HepG2 (cell line): ENCODE data around the gene ACAP1.

Experiments used
- ASH2L ChIP-seq: fragments of 300-600, 200-600 bp; sonication (generic); IDR thresholded peaks from 2 replicates; pipeline ENCODE4 v1.7.0; 2017; ENCODE audit warnings: low read depth, mild to moderate bottlenecking, moderate library complexity, mixed read lengths, low read length; ENCODE audit not compliant: insufficient read length
- CEBPB ChIP-seq: IDR thresholded peaks from 2 replicates; pipeline ENCODE4 v1.6.1; 2011; ENCODE audit warnings: low read depth, low read length, improper control_type of control experiment, borderline replicate concordance
- CHD2 ChIP-seq: IDR thresholded peaks from 2 replicates; pipeline ENCODE4 v1.6.1; 2011; ENCODE audit warnings: low read depth, low read length, improper control_type of control experiment
- EP300 ChIP-seq, 3 experiments: sonication (generic) in 1 of 3; formaldehyde crosslinking in 1 of 3; IDR thresholded peaks; 2 replicates each; pipeline versions ENCODE4 v1.5.1 to v1.6.1; 2011 to 2020; ENCODE audit warnings: low read depth in 2 of 3, low read length in 2 of 3, borderline replicate concordance in 1 of 3, improper control_type of control experiment in 1 of 3, mild to moderate bottlenecking in 1 of 3, missing genetic modification reagents in 1 of 3, moderate library complexity in 1 of 3
- HOXA7 ChIP-seq: sonication (generic); formaldehyde crosslinking; IDR thresholded peaks from 2 replicates; pipeline ENCODE4 v1.8.1; 2022; ENCODE audit warnings: mild to moderate bottlenecking, missing genetic modification reagents, moderate library complexity
- POLR2AphosphoS2 ChIP-seq: IDR thresholded peaks from 2 replicates; pipeline ENCODE4 v1.6.1; 2011; ENCODE audit warnings: low read depth, low read length, improper control_type of control experiment
- POLR2AphosphoS5 ChIP-seq: IDR thresholded peaks from 2 replicates; pipeline ENCODE4 v1.6.1; 2012; ENCODE audit warnings: low read depth, low read length
- RELA ChIP-seq: sonication (generic); formaldehyde crosslinking; IDR thresholded peaks from 2 replicates; pipeline ENCODE4 v1.4.0; 2020; ENCODE audit warnings: missing genetic modification reagents
- SRF ChIP-seq: IDR thresholded peaks from 2 replicates; pipeline ENCODE4 v1.6.1; 2011; ENCODE audit warnings: mild to moderate bottlenecking, low read depth, low read length, moderate library complexity
- TARDBP ChIP-seq: sonication (generic); formaldehyde crosslinking; IDR thresholded peaks from 2 replicates; pipeline ENCODE4 v1.8.0; 2022; ENCODE audit warnings: mild to moderate bottlenecking, missing genetic modification reagents
- ZBTB38 ChIP-seq: sonication (generic); formaldehyde crosslinking; IDR thresholded peaks from 2 replicates; pipeline ENCODE4 v1.5.1; 2020; ENCODE audit warnings: mild to moderate bottlenecking, missing genetic modification reagents
- ZNF792 ChIP-seq: IDR thresholded peaks from 2 replicates; pipeline ENCODE4 v1.6.1; 2016
- TF ChIP-seq, protein P1 (sequence below): IDR thresholded peaks from 2 replicates; pipeline ENCODE4 v1.4.0; 2020; ENCODE audit warnings: mild to moderate bottlenecking, missing genetic modification reagents

DNA sequence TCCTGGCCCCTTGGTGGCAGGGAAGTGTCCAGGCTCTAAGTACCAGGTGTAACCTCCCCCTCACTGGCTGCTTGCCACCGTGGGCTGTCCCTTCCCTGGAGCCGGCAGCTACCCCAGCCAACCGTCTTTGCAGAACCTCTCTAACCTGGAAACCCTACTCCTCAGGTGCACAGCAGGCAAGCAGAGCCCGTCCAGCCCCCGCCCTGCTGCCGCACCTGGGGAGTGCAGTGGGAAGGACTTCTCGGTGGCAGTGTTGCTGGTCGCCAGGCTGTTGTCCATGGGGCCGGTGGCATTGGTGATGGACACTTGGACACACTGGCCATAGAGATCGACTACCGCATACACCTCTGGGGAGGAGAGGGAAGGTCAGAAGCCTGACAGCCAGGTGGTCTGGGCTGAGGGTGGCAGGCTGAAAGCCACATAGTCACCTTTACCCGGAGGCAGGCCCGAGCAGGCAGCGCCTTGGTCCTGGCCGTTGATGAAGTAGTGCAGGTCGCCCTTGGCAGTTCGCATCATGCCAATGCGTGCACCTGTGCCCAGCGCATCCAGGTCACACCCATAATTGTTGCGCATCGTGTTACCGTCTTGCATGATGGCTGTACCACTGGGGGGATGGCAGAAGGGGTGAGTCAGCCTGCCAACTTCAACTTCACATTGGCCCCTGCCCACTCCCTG lies 13.7 kb upstream of the ACAP1 start:
- TF ChIP-seq RELA (CRISPR knock-in tag) (no peak), CHD2 (no peak), ZBTB38 (CRISPR knock-in tag) (no peak), EP300 (IDR thresholded peaks at IDR 0.05; ENCODE audit: low read depth in 2 of 2, low read length in 2 of 2) (no peak), EP300 (CRISPR knock-in tag; IDR thresholded peaks at IDR 0.05; ENCODE audit: borderline replicate concordance) (no peak), CEBPB (no peak), POLR2AphosphoS2 (no peak), SRF (no peak), ASH2L (no peak), POLR2AphosphoS5 (no peak), ZNF792 (CRISPR knock-in tag) (no peak), HOXA7 (no peak), TARDBP (no peak)
- TF ChIP-seq, protein P1, sequence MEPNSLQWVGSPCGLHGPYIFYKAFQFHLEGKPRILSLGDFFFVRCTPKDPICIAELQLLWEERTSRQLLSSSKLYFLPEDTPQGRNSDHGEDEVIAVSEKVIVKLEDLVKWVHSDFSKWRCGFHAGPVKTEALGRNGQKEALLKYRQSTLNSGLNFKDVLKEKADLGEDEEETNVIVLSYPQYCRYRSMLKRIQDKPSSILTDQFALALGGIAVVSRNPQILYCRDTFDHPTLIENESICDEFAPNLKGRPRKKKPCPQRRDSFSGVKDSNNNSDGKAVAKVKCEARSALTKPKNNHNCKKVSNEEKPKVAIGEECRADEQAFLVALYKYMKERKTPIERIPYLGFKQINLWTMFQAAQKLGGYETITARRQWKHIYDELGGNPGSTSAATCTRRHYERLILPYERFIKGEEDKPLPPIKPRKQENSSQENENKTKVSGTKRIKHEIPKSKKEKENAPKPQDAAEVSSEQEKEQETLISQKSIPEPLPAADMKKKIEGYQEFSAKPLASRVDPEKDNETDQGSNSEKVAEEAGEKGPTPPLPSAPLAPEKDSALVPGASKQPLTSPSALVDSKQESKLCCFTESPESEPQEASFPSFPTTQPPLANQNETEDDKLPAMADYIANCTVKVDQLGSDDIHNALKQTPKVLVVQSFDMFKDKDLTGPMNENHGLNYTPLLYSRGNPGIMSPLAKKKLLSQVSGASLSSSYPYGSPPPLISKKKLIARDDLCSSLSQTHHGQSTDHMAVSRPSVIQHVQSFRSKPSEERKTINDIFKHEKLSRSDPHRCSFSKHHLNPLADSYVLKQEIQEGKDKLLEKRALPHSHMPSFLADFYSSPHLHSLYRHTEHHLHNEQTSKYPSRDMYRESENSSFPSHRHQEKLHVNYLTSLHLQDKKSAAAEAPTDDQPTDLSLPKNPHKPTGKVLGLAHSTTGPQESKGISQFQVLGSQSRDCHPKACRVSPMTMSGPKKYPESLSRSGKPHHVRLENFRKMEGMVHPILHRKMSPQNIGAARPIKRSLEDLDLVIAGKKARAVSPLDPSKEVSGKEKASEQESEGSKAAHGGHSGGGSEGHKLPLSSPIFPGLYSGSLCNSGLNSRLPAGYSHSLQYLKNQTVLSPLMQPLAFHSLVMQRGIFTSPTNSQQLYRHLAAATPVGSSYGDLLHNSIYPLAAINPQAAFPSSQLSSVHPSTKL (CRISPR knock-in tag), result no peak
